H9 (cell line): ENCODE results near the gene SLC16A3. TPM values are rescaled to one million over a fixed set of nuclear protein-coding genes. Genes with fewer than 3 reads are reported as not detected.

Experiments
- DNase-seq: peaks from one replicate; pipeline ENCODE4 v3.0.0-alpha.2; 2017
- H2AFZ ChIP-seq: one replicate; pipeline ENCODE4 v1.6.1; 2013; ENCODE audit warnings: mild to moderate bottlenecking, low read length, control low read depth, moderate library complexity
- H2AK5ac ChIP-seq: 2 replicates; pipeline ENCODE4 v1.6.1; 2013; ENCODE audit warnings: low read length, control low read depth, mixed read lengths; ENCODE audit not compliant: insufficient read length
- H2BK120ac ChIP-seq: one replicate; pipeline ENCODE4 v1.6.1; 2013; ENCODE audit warnings: low read depth, mild to moderate bottlenecking, low read length, control low read depth, inconsistent platforms; ENCODE audit not compliant: poor library complexity, severe bottlenecking
- H2BK12ac ChIP-seq: 2 replicates; pipeline ENCODE4 v1.6.1; 2013; ENCODE audit warnings: low read length, control low read depth, mixed read lengths, low read depth; ENCODE audit not compliant: insufficient read length
- H2BK15ac ChIP-seq: 2 replicates; pipeline ENCODE4 v1.6.1; 2013; ENCODE audit warnings: low read depth, low read length, control low read depth
- H2BK20ac ChIP-seq: one replicate; pipeline ENCODE4 v1.6.1; 2013; ENCODE audit warnings: low read depth, mild to moderate bottlenecking, low read length, control low read depth, inconsistent platforms; ENCODE audit not compliant: poor library complexity, severe bottlenecking
- H2BK5ac ChIP-seq: 2 replicates; pipeline ENCODE4 v1.6.1; 2013; ENCODE audit warnings: low read length, control low read depth, mixed read lengths; ENCODE audit not compliant: insufficient read length
- H3K14ac ChIP-seq: 2 replicates; pipeline ENCODE4 v1.6.1; 2013; ENCODE audit warnings: low read length, control low read depth; ENCODE audit not compliant: insufficient read depth
- H3K18ac ChIP-seq: 2 replicates; pipeline ENCODE4 v1.6.1; 2013; ENCODE audit warnings: low read depth, mild to moderate bottlenecking, mixed read lengths, low read length, control low read depth; ENCODE audit not compliant: insufficient read length
- H3K23ac ChIP-seq: 2 replicates; pipeline ENCODE4 v1.6.1; 2013; ENCODE audit warnings: low read length, control low read depth, mixed read lengths, low read depth; ENCODE audit not compliant: insufficient read length
- H3K23me2 ChIP-seq: 2 replicates; pipeline ENCODE4 v1.6.1; 2013; ENCODE audit warnings: low read depth, mild to moderate bottlenecking, mixed read lengths, low read length, control low read depth; ENCODE audit not compliant: insufficient read length, poor library complexity, severe bottlenecking
- H3K27ac ChIP-seq: 2 replicates; pipeline ENCODE4 v1.5.1; 2013; ENCODE audit warnings: low read length, control low read depth, mixed read lengths, low read depth; ENCODE audit not compliant: insufficient read length
- H3K27me3 ChIP-seq: 2 replicates; pipeline ENCODE4 v1.6.1; 2013; ENCODE audit warnings: low read length, control low read depth, inconsistent platforms; ENCODE audit not compliant: insufficient read depth
- H3K4ac ChIP-seq: 2 replicates; pipeline ENCODE4 v1.6.1; 2013; ENCODE audit warnings: low read depth, mild to moderate bottlenecking, control low read depth, inconsistent platforms, low read length, moderate library complexity
- H3K4me1 ChIP-seq: 2 replicates; pipeline ENCODE4 v1.6.1; 2013; ENCODE audit warnings: low read length, control low read depth, inconsistent platforms; ENCODE audit not compliant: insufficient read depth
- H3K4me2 ChIP-seq: 2 replicates; pipeline ENCODE4 v1.6.1; 2013; ENCODE audit warnings: low read length, control low read depth, mixed read lengths; ENCODE audit not compliant: insufficient read length, insufficient read depth
- H3K56ac ChIP-seq: 2 replicates; pipeline ENCODE4 v1.6.1; 2013; ENCODE audit warnings: low read depth, mild to moderate bottlenecking, mixed read lengths, low read length, control low read depth; ENCODE audit not compliant: insufficient read length
- H3K79me1 ChIP-seq: 2 replicates; pipeline ENCODE4 v1.6.1; 2013; ENCODE audit warnings: low read depth, mild to moderate bottlenecking, moderate library complexity, low read length, control low read depth, inconsistent platforms; ENCODE audit not compliant: insufficient read depth, poor library complexity, severe bottlenecking
- H3K79me2 ChIP-seq: 2 replicates; pipeline ENCODE4 v1.6.1; 2013; ENCODE audit warnings: low read length, control low read depth, inconsistent platforms; ENCODE audit not compliant: insufficient read depth
- H3K9ac ChIP-seq: 2 replicates; pipeline ENCODE4 v1.6.1; 2013; ENCODE audit warnings: low read length, control low read depth, mixed read lengths; ENCODE audit not compliant: insufficient read length; ENCODE audit errors: extremely low read depth
- H3K9me3 ChIP-seq: one replicate; pipeline ENCODE4 v1.6.1; 2013; ENCODE audit warnings: low read depth, low read length, inconsistent platforms; ENCODE audit not compliant: control insufficient read depth
- H3T11ph ChIP-seq: one replicate; pipeline ENCODE4 v1.6.1; 2013; ENCODE audit warnings: mild to moderate bottlenecking, low read length, control low read depth, inconsistent platforms
- H4K20me1 ChIP-seq: one replicate; pipeline ENCODE4 v1.6.1; 2013; ENCODE audit not compliant: control insufficient read depth, insufficient read length, insufficient read depth
- H4K5ac ChIP-seq: 2 replicates; pipeline ENCODE4 v1.6.1; 2013; ENCODE audit warnings: low read depth, mild to moderate bottlenecking, mixed read lengths, low read length, control low read depth; ENCODE audit not compliant: insufficient read length
- H4K8ac ChIP-seq: replicated peaks from 2 replicates; pipeline ENCODE4 v1.6.1; 2013; ENCODE audit warnings: low read length, control low read depth, mixed read lengths, low read depth; ENCODE audit not compliant: insufficient read length
- H4K91ac ChIP-seq: 2 replicates; pipeline ENCODE4 v1.6.1; 2013; ENCODE audit warnings: low read depth, mild to moderate bottlenecking, moderate library complexity, mixed read lengths, low read length, control low read depth; ENCODE audit not compliant: insufficient read length
- H3K27ac Mint-ChIP-seq, 3 experiments: 2 replicates in 2 of 3; 3 replicates in 1 of 3; pipeline ENCODE4 v1.8.0; 2020 to 2021; ENCODE audit warnings: mixed read lengths in 3 of 3, mild to moderate bottlenecking in 1 of 3, moderate library complexity in 1 of 3
- H3K27me3 Mint-ChIP-seq: 2 replicates; pipeline ENCODE4 v1.8.0; 2021; ENCODE audit warnings: low read depth, mild to moderate bottlenecking, moderate library complexity, mixed read lengths
- H3K36me3 Mint-ChIP-seq, 3 experiments: 2 replicates in 2 of 3; 3 replicates in 1 of 3; pipeline ENCODE4 v1.8.0; 2020 to 2021; ENCODE audit warnings: low read depth in 3 of 3, mixed read lengths in 3 of 3; ENCODE audit not compliant: insufficient read depth in 1 of 3
- H3K4me1 Mint-ChIP-seq, 2 experiments: 2 replicates each; pipeline ENCODE4 v1.8.0; 2020; ENCODE audit warnings: mixed read lengths in 2 of 2
- H3K4me3 Mint-ChIP-seq, 2 experiments: 2 replicates in 1 of 2; 3 replicates in 1 of 2; pipeline ENCODE4 v1.8.0; 2020 to 2021; ENCODE audit warnings: mild to moderate bottlenecking in 2 of 2, mixed read lengths in 2 of 2, moderate library complexity in 1 of 2
- H3K9me3 Mint-ChIP-seq, 2 experiments: 2 replicates in 1 of 2; 3 replicates in 1 of 2; pipeline ENCODE4 v1.8.0; 2020; ENCODE audit warnings: mild to moderate bottlenecking in 2 of 2, mixed read lengths in 2 of 2, moderate library complexity in 1 of 2
- CTCF ChIP-seq: fragments of 200-600 bp; sonication (generic); conservative IDR thresholded peaks from 3 replicates; pipeline ENCODE4 v1.8.0; 2021; ENCODE audit warnings: antibody characterized with exemption, mild to moderate bottlenecking
- WGBS: extraction: QIAGEN DNeasy Blood & Tissue Kit; methylation state at CpG from one replicate; pipeline ENCODE4 v1.1.7; 2013; ENCODE audit warnings: missing lambda C conversion rate, low lambda C conversion rate, mixed read lengths; ENCODE audit not compliant: insufficient read length; ENCODE audit errors: extremely low coverage; 5-methylcytosine and 5-hydroxymethylcytosine counted together
- total RNA-seq: library from RNA; stranded (reverse); gene quantifications from 2 replicates; pipeline ENCODE4 v1.2.1, GENCODE V29; 2021

The SLC16A3 gene
- total RNA-seq, 1 experiment from 2014 or later, result 28.4 TPM

GRCh38 chr17:82222816-82223215 lies 6.0 kb upstream of the SLC16A3 start:
- Histone ChIP-seq H3K27ac (no peak overlapping the region), H2AK5ac (no peak overlapping the region), H3K56ac (no peak overlapping the region), H3K79me1 (no peaks in the 10 kb centered on the region), H3T11ph (no peak overlapping the region), H3K27me3 (peaks cover 2% of the 10 kb centered on the region; the same call in 1 of the 2 replicates), H3K9ac (no peak overlapping the region), H4K91ac (no peak overlapping the region), H3K9me3 (no peaks in the 10 kb centered on the region), H2AFZ (no peak overlapping the region), H3K18ac (no peak overlapping the region), H3K23me2 (no peaks in the 10 kb centered on the region), H3K23ac (no peak overlapping the region), H3K79me2 (no peaks in the 10 kb centered on the region), H3K4me1 (no peaks in the 10 kb centered on the region), H2BK120ac (no peak overlapping the region), H3K4ac (no peak overlapping the region), H2BK15ac (no peak overlapping the region), H2BK20ac (no peak overlapping the region), H4K8ac (no peak overlapping the region), H4K5ac (no peak overlapping the region), H4K20me1 (peaks cover 2% of the 10 kb centered on the region), H3K4me2 (no peak overlapping the region), H3K14ac (no peak overlapping the region), H2BK12ac (no peak overlapping the region), H2BK5ac (no peak overlapping the region)
- H3K36me3 Mint-ChIP-seq, result no peaks in the 10 kb centered on the region; a peak in 1 of 7 replicates
- 0 out of 5 replicates have a peak, but pooled peaks cover 0 to 3% of the 10 kb centered on the region in 2 experiments for H3K9me3 Mint-ChIP-seq
- no peak overlapping the region for H3K4me3 Mint-ChIP-seq
- H3K27ac Mint-ChIP-seq, result no peak overlapping the region
- no peaks in the 10 kb centered on the region for H3K4me1 Mint-ChIP-seq
- H3K27me3 Mint-ChIP-seq, result peaks cover 51% of the 10 kb centered on the region
- TF ChIP-seq CTCF, result no peak
- WGBS, result no CpG with 5 or more reads among the region's 10 CpGs
- no peak for DNase-seq
